SK-N-SH (cell line): ENCODE data around the gene ABAT.

ENCODE experiments used
- CTCF ChIP-seq: fragments of 200-600 bp; sonication (generic); IDR thresholded peaks from 2 replicates; pipeline ENCODE4 v1.6.1; 2017; ENCODE audit warnings: antibody characterized with exemption, mild to moderate bottlenecking, moderate library complexity
- TCF12 ChIP-seq: IDR thresholded peaks from 2 replicates; pipeline ENCODE4 v1.4.0; 2012
- USF1 ChIP-seq: IDR thresholded peaks from 2 replicates; pipeline ENCODE4 v1.4.0; 2012; ENCODE audit warnings: low read depth, borderline replicate concordance

- TF ChIP-seq CTCF (no peak), USF1 (no peak), TCF12 (no peak)
Measured at GRCh38 chr16:8776129-8776584, 101.7 kb downstream of the ABAT start.
